GM12891 (cell line): ENCODE results near the gene CACNA2D1.

Source experiments
- PAX5 ChIP-seq: IDR thresholded peaks from 2 replicates; pipeline ENCODE4 v1.6.1; 2011; ENCODE audit warnings: low read length, moderate library complexity, mild to moderate bottlenecking; ENCODE audit not compliant: insufficient read depth, severe bottlenecking
- POLR2AphosphoS5 ChIP-seq: IDR thresholded peaks from 2 replicates; pipeline ENCODE4 v1.6.1; 2011; ENCODE audit warnings: low read depth, low read length, control low read depth
- POU2F2 ChIP-seq: IDR thresholded peaks from 2 replicates; pipeline ENCODE4 v1.6.1; 2011; ENCODE audit warnings: low read depth, mild to moderate bottlenecking, control low read depth, low read length, moderate library complexity
- TAF1 ChIP-seq: IDR thresholded peaks from 2 replicates; pipeline ENCODE4 v1.6.1; 2011; ENCODE audit warnings: low read depth, low read length, control low read depth

GRCh38 chr7:82172881-82173280 is 270.7 kb downstream of the CACNA2D1 start:
- TF ChIP-seq PAX5 (no peak), POLR2AphosphoS5 (no peak), POU2F2 (no peak), TAF1 (no peak)
